Hematopoietic multipotent progenitor cell treated with erythropoietin and hydrocortisone succinate and interleukin-3 and kit ligand, for 4 days (in vitro differentiated cells): ENCODE data around the gene GJB4.

Source experiments
- DNase-seq: peaks from one replicate; pipeline ENCODE4 v3.0.0-alpha.2; 2015

Gene GJB4

DNA sequence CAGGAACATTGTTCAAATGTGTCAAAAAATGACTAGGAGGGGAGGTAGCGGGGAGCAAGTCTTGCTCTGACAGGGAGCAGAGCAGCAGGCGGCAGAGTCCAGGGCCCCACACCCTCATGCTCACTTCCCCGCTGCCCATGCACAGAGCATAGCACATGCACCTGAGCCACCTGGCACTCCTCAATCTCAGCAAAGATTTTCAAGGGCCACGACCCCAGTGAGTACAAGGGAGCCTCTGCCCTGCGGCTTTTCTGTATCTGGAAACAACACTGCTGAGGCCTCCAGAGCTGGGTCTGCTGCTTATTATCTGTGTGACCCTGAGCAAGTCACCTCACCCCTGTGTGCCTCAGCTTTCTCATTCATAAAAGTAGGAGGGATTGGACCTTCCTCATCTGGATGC lies 20.4 kb downstream of the GJB4 start:
- DNase-seq, result no peak

DNA sequence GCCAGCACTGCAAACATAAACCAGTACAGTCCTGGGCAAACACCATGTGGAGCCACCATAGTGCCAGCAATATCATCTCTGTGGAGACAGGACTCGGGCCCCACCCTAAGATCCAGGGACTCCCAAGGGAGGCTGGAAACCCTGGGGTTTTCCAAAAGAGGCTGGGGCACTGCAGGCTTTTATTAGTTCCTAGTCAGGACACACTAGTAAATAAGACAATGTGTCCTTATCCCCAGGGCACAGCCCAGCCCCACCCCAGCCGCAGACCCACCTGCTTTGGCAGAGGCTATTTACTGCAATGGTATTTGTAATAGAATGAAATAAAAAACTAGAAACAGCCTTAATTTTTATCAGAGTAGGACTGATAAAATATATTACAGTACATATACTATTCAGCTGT lies 21.0 kb downstream of the GJB4 start:
- no peak for DNase-seq

DNA sequence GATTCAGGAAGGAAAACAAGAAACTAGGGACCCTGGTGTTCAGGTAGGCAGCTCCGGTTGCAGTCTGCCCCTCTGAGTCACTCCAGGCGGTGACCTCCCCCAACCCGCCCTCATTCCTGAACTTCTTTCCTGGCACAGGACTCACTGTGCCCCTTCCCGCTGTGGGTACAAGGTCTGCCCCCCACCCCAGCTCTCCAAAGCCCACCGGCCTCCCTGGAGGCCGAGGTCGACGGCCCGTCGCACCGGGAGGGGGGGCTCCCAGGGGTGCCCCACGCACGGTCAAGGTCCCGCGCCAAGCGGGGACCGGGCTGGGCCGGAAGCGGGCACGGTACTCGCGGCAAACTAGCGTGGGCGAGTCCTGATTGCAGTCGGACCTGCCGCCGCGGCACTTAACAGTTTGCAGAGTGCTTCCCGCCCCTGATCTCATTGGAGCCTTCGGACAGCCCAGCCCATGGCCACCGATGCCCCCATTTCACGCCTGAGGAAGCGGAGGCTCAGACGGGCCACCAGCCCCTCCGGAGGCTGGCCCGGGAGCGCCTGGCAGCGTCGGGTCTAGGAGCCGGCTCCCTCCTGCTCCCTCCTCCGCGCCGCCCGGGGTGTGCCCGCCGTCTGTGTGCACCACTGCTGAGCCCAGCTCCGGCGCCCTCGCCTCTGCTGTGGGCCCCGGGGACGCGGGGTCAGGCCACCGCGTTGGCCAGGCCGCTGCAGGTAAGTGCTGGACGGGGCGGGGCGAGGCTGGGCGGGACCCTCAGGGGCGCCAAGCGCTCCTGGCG lies 21.7 kb downstream of the GJB4 start, which contains the start of gene GJB3:
Gene GJB3 (plus strand): TSS at position 144 of the 773 bp plus-strand sequence. CDS start 3,549 bp downstream, outside the sequence.
- peak; percentile 41 for DNase-seq

DNA sequence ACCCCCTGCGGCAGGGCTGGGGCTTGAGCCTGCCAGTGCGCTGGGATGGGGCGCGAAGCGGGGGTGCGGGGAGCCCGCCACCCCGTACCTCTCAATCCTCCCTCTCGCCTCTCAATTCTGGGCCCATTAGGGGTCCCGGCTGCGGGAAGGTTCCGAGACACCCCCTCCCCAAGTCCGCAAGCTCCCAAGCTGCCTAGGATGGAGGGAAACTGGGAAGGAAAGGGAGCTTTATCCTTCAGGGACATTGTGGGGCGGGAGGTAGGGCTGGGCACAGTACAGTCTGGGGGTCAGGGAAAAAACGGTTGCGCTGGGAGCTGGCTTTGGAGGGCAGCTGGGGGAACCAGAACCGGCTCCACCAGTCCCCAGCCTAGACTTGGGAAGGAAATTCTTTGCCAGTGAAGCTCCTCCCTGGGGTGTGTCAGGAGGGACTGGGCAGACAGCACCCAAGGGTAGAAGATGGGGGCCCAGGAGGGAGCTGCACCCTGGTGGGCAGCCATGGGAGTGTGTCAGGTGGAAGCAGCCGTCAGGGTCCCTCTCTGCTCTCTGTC lies 22.4 kb downstream of the GJB4 start:
- no peak for DNase-seq

DNA sequence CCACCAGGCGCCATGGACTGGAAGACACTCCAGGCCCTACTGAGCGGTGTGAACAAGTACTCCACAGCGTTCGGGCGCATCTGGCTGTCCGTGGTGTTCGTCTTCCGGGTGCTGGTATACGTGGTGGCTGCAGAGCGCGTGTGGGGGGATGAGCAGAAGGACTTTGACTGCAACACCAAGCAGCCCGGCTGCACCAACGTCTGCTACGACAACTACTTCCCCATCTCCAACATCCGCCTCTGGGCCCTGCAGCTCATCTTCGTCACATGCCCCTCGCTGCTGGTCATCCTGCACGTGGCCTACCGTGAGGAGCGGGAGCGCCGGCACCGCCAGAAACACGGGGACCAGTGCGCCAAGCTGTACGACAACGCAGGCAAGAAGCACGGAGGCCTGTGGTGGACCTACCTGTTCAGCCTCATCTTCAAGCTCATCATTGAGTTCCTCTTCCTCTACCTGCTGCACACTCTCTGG lies 25.2 kb downstream of the GJB4 start:
- DNase-seq, result no peak

DNA sequence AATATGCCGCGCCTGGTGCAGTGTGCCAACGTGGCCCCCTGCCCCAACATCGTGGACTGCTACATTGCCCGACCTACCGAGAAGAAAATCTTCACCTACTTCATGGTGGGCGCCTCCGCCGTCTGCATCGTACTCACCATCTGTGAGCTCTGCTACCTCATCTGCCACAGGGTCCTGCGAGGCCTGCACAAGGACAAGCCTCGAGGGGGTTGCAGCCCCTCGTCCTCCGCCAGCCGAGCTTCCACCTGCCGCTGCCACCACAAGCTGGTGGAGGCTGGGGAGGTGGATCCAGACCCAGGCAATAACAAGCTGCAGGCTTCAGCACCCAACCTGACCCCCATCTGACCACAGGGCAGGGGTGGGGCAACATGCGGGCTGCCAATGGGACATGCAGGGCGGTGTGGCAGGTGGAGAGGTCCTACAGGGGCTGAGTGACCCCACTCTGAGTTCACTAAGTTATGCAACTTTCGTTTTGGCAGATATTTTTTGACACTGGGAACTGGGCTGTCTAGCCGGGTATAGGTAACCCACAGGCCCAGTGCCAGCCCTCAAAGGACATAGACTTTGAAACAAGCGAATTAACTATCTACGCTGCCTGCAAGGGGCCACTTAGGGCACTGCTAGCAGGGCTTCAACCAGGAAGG lies 25.8 kb downstream of the GJB4 start:
- DNase-seq, result no peak

DNA sequence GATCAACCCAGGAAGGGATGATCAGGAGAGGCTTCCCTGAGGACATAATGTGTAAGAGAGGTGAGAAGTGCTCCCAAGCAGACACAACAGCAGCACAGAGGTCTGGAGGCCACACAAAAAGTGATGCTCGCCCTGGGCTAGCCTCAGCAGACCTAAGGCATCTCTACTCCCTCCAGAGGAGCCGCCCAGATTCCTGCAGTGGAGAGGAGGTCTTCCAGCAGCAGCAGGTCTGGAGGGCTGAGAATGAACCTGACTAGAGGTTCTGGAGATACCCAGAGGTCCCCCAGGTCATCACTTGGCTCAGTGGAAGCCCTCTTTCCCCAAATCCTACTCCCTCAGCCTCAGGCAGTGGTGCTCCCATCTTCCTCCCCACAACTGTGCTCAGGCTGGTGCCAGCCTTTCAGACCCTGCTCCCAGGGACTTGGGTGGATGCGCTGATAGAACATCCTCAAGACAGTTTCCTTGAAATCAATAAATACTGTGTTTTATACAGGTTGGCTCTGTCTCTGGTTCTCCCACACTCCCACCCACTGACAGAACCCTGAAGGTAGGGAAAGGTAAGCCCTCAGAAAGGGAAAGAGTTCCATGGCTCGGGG lies 26.4 kb downstream of the GJB4 start:
- DNase-seq, result no peak

DNA sequence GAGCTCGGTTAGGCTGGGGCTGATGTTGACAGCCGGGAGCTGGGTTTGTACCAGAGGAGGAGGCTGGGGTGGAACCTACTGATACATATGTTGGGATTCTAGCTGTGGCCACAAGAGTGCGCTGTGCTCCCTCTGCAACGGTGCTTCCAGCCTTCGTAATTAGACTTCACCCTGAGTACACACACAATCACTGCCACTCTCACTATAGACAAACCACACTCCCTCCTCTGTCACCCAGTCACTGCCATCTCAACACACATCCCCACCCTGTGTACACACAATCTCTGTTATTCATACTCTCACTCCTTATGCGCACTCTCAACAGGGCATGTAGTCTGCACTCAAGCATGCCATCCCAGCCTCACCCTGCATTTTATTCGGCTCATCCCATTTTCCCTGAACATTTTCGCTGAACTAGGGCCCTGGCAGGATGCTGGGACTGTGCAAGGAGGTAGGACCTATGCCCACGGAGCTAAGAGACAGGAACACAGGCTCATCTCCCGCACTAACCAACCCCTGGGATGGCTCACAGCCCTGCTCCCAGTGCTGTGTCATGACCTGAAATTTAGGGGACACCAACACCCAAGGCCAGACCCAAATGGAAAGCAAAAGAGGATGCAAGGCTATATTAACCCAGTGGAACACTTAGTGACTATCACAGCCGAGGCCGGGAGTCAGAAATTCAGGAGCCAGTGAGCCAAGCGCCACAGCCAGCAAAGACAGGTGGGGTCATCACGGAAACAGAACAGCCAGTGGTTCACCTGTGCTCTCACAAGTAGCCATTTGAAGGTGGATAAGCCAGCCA lies 27.2 kb downstream of the GJB4 start:
- DNase-seq, result peak; percentile 90

DNA sequence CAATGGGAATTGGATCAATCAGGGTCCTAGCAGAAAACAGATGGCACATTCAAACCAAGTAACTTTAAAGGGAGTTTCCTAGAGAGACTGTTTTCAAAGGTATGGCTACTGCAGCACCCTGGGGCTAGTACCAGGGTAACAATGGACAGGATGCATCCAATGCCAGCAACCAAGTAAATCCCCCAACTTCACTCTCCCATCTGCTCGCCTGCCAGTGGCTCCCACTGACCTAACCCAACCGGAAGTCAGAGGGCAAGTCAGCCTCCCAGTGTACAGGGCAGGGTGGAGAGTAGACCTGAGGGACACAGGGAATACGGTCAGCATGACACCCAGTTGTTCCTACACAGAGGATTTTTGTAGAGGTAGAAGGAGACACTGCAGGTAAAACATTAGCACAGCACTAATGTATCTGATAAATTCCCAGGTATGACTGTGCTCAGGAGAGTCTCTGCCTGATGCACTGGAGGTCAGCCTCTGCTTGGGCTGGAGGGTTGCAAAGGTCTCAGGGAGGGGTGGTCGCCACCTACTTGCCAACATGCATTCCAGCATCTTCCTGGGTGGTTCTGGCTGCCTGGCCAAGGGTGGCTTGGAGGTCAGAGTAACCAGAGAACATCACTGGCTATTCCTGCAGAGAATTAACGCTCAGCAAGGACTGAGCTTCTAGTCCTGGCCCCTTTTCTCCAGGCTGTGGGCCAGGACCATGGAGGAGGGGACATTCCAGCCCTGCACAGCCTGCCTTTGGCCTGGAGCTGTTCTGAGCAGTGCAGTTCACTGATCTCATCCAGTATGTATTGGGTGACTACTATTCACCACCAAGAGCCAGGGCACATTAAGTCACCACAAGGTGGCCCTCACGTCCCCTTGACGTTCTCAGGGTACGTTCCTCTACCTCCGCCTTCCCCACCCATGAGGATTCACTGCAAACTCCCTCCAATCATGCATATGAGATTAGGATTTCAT lies 28.2 kb downstream of the GJB4 start:
- DNase-seq, result peak; percentile 74

DNA sequence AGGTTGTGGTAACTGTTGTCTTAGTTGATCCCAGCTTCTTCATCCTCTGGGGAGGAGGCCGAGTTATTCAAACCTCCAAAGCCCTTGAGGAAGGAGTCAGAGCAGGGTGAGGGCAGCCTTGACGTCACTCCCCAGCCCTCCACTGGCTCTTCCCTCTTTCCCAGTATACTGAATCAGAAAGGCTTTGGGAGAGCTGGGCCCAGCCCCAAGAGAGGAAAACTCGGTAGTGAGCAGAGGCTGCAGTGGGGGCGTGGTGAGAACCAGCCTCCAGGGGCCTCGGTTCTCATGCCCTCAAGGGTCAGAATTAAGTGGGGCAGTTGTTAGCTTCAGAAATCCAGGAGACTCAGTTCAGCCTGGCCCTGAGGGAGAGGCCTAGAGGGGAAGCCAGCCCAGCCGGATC lies 31.4 kb downstream of the GJB4 start:
- DNase-seq, result no peak

DNA sequence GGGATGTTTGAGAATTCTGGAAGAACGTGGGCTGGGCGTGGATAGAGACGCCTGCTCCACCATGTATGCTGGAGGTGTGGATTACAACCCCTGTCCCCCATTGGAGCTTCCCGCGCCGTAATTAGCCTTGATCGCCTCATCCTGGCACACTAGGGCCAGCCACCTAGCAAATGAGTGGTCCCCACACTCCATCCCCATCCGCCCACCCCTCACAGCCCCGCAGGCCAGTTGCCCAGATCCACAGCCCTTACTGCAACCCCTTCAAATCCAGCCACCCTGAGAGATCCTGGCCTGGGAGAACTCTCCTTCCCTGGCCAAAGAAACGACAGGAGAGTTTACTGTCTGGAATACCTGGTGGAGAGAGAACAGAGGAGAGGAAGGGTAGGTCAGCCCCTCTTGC lies 32.9 kb downstream of the GJB4 start:
- DNase-seq, result no peak

DNA sequence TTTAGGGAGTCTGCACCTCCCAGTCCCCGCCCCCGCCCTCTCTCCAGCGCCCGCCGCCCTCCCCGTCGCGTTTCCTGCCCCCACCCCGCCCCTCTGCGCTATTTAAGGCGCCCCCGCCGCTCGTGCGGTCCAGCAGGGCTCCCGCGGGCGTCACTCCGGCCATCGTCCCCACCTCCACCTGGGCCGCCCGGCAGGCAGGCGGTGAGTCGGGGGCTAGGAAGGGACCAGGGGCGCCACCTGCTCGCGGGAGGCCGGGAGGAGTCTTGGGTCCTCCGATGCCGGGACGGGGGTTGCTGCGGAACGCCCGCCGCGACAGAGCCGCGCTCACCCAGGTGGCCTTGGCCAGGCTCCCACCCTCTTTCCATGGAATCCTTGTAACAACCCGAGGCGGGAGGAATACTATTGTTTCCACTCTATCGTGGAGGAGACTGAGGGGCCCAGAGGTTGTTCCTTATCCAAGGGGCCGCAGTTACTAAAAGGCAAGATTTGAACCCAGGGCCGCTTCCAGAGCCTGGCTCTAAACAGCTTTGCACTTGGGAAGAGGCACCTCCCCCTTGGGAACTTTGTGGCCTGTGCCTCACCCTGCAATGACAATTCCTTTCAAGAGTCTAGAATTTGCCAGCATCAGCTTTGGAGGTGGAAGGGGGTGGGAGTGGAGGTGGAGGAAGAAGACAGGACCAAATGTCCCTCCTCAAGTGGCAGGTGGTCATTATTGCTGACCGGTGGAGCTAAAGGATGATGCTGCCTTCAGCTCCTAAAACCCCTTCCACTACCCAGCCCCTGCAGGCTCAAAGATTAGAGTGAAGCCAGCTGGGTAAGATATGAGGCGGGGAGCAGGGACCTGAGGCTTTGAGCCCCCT lies 33.6 kb downstream of the GJB4 start, which contains the start of gene GJA4:
Gene GJA4 (plus strand): TSS at position 132 of the 860 bp plus-strand sequence. CDS start 1,215 bp downstream, outside the sequence.
- peak; percentile 20 for DNase-seq

DNA sequence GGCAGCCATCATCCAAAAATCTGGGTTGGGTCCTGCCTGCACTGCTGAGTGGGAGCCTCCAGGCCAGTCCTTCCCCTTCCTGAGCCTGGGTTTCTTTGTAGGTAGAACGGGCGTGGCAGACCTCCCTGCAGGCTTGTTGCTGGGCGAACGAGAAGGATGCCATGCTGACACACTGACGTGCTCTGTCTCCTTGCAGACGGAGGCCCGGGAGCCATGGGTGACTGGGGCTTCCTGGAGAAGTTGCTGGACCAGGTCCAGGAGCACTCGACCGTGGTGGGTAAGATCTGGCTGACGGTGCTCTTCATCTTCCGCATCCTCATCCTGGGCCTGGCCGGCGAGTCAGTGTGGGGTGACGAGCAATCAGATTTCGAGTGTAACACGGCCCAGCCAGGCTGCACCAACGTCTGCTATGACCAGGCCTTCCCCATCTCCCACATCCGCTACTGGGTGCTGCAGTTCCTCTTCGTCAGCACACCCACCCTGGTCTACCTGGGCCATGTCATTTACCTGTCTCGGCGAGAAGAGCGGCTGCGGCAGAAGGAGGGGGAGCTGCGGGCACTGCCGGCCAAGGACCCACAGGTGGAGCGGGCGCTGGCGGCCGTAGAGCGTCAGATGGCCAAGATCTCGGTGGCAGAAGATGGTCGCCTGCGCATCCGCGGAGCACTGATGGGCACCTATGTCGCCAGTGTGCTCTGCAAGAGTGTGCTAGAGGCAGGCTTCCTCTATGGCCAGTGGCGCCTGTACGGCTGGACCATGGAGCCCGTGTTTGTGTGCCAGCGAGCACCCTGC lies 34.7 kb downstream of the GJB4 start:
- no peak for DNase-seq

DNA sequence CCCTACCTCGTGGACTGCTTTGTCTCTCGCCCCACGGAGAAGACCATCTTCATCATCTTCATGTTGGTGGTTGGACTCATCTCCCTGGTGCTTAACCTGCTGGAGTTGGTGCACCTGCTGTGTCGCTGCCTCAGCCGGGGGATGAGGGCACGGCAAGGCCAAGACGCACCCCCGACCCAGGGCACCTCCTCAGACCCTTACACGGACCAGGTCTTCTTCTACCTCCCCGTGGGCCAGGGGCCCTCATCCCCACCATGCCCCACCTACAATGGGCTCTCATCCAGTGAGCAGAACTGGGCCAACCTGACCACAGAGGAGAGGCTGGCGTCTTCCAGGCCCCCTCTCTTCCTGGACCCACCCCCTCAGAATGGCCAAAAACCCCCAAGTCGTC lies 35.2 kb downstream of the GJB4 start:
- no peak for DNase-seq

DNA sequence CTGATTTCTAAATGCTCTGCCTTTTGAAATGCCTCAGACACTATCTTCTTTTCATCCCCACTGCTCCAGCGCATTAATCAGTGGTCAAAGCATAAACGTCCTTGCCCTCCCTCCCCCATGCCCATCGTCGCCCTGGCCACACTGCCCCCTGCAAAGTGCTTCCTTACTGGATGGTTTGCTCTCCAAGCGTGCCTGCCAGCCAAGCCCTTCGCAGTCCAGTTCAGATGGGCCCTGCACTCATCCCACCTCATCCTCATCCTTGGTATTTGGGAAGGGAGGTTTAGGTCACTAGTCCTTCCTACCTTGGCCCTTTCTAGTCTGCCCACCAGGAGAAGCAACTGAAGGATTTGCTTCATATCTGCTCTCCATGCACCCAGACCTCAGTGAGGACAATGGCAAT lies 36.4 kb downstream of the GJB4 start:
- no peak for DNase-seq

DNA sequence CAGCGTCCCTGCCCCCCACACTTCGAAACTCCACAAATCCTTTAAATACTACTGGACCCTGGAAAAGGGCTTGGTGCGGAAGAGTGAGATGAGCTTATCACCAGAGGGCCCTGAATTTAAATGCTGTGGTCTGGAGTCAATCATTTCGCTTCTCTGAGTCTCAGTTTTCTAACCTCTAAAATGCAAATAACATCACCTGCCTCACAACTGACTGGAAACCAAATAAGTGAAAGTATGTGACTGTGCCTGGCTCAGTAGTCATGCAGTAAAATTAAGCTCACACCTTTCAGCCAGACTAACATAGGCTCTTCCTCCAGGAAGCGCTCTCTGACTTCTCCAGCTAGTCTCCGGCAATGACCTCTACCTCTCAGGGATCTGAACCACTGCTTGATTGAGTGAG lies 37.5 kb downstream of the GJB4 start:
- DNase-seq, result no peak

DNA sequence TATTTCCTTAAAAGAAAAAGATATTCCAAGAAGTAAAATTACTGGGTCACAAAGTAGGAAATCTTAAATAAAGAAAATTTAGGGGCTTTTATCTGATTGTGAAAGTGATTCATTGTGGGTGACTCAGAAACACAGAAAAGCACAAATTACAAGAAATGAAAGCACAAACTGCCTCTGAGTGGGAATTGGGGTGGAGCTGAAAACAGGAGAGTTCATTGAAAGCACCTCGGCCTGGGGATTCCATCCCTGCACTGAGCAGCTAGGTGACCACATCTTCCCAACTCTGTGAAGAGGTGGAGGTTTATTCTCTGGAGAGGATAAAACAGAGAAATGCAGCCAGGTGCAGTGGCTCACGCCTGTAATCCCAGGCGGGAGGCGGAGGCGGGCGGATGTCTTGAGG lies 40.7 kb downstream of the GJB4 start:
- no peak for DNase-seq

DNA sequence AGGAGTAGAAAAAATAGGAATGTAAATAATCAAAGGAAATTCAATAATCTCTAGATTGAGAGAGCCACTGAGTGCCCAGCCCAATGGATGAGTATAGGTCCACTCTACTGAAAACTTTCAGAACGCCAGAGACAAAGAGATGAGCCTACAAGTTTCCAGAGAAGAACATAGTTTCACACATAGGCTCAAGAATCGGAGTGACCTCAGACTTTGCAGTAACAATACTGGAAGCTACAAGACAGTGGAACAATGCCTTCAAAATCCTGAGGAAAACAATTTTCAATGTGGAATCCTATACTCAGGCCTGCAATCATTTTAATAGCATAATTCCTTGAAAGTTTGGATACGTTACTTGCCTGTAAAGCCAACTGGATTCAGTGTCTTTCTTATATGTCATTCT lies 44.2 kb downstream of the GJB4 start:
- no peak for DNase-seq

DNA sequence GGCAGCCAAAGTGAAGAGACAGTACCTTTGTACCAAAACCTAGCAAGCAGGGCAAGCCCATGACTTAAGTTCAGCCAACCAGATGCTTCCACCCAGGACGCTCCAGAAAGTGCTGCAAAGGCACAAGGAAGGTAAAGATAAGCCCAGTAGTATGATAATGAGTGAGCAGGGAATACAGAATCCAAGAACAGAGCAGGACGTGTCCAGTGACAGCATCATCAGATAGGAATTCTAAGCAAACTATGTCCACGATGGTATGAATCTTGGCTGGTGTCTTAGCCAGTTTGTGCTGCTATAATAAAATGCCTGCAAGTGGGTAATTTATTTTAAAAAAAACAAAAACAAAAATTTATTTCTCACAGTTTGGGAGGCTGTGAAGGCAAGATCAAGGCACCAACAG lies 46.9 kb downstream of the GJB4 start:
- DNase-seq, result no peak
